Bone marrow (tissue), 2 donors: ENCODE measurements around the gene MAT2A.
"Not testable (repeated sequence)": the region's sequence is repeated elsewhere in the genome, so short reads cannot be mapped to it uniquely, and the experiment has no call there.

Experiments used
- DNase-seq, 2 donors: peaks; one replicate each; lab custom pipeline; 2025; lab: John Stamatoyannopoulos, UW

MAT2A gene

GRCh38 chr2:85547859-85548607 lies 9.1 kb downstream of the MAT2A start:
- no peak for DNase-seq

- no peak for DNase-seq
Observed at GRCh38 chr2:85548608-85548900, 9.6 kb downstream of the MAT2A start.

- DNase-seq: no peak
Observed at GRCh38 chr2:85549095-85549494, 10.1 kb downstream of the MAT2A start.

- no peak for DNase-seq
Observed at GRCh38 chr2:85549826-85550225, 10.9 kb downstream of the MAT2A start.

- peak in 1 of 2 donors; percentile 43 for DNase-seq
Observed at GRCh38 chr2:85550486-85550885, 11.5 kb downstream of the MAT2A start.

- DNase-seq: peak; percentile 32 to 74
Observed at GRCh38 chr2:85551698-85552678, 13.0 kb downstream of the MAT2A start.

GRCh38 chr2:85553184-85553583 lies 14.2 kb downstream of the MAT2A start:
- DNase-seq: no peak

- DNase-seq: no peak
Observed at GRCh38 chr2:85554980-85555612, 16.1 kb downstream of the MAT2A start.

- DNase-seq: no peak
Observed at GRCh38 chr2:85557130-85557529, 18.2 kb downstream of the MAT2A start.

GRCh38 chr2:85558160-85558559 lies 19.2 kb downstream of the MAT2A start:
- no peak for DNase-seq

- not testable (repeated sequence) for DNase-seq
Observed at GRCh38 chr2:85560403-85560726, 21.4 kb downstream of the MAT2A start.

- DNase-seq: no peak
Observed at GRCh38 chr2:85560812-85561279, 21.9 kb downstream of the MAT2A start.

GRCh38 chr2:85561280-85562212 lies 22.6 kb downstream of the MAT2A start, which contains the start of gene GGCX:
TSS of gene GGCX (minus strand) at chr2:85561493. CDS start at chr2:85561428, 65 bp downstream.
- peak; percentile 79 to 94 for DNase-seq

- peak in 1 of 2 donors; percentile 13 for DNase-seq
Observed at GRCh38 chr2:85564144-85564563, 25.2 kb downstream of the MAT2A start.

GRCh38 chr2:85566265-85566664 lies 27.3 kb downstream of the MAT2A start:
- no peak for DNase-seq

- no peak for DNase-seq
Observed at GRCh38 chr2:85575739-85576138, 36.8 kb downstream of the MAT2A start.

GRCh38 chr2:85577063-85577385 lies 38.1 kb downstream of the MAT2A start:
- DNase-seq: no peak

- DNase-seq: peak; percentile 38 to 49
Observed at GRCh38 chr2:85577386-85578242, 38.6 kb downstream of the MAT2A start, which contains the start of gene VAMP8. TSS of gene VAMP8 (plus strand) at chr2:85577586. CDS start at chr2:85577647, 61 bp downstream.

GRCh38 chr2:85578243-85579180 lies 39.5 kb downstream of the MAT2A start:
- peak; percentile 31 to 58 for DNase-seq
